C4-2B (cell line): ENCODE data around the gene LRIG3.

ENCODE experiments used
- CTCF ChIP-seq: fragments of 450-650 bp; conservative IDR thresholded peaks from 2 replicates; pipeline ENCODE4 v1.5.1; 2017; ENCODE audit warnings: mild to moderate bottlenecking
- ZFX ChIP-seq: fragments of 450-650 bp; IDR thresholded peaks from 2 replicates; pipeline ENCODE4 v1.6.1; 2017

GRCh38 chr12:58906917-58907316 lies 13.4 kb downstream of the LRIG3 start:
- TF ChIP-seq CTCF, result no peak
- no peak for TF ChIP-seq ZFX
